H1 (cell line): ENCODE results near the gene MYRF. TPM values are rescaled to one million over a fixed set of nuclear protein-coding genes. Genes with fewer than 3 reads are reported as not detected.

Experiments used
- POLR2A ChIP-seq, 2 experiments: IDR thresholded peaks; 1 replicate in 1 of 2; 2 replicates in 1 of 2; pipeline ENCODE4 v1.6.1; 2011; ENCODE audit warnings: low read depth in 2 of 2, low read length in 2 of 2, mild to moderate bottlenecking in 2 of 2; ENCODE audit errors: control extremely low read depth in 1 of 2
- SIRT6 ChIP-seq: IDR thresholded peaks from one replicate; pipeline ENCODE4 v1.7.1; 2012; ENCODE audit warnings: low read length, inconsistent platforms
- polyA plus RNA-seq, 7 experiments: library from polyadenylated mRNA; depleted of rRNA in 3 of 7; stranded (reverse) in 5 of 7; unstranded in 2 of 7; fragments of >200 nt in 5 of 7; fragments of 200-250 nt in 2 of 7; gene quantifications; 1 replicate in 5 of 7; 2 replicates in 1 of 7; 4 replicates in 1 of 7; pipeline versions ENCODE4 v1.2.1 to v1.2.3, GENCODE V29; 2011 to 2013; ENCODE audit warnings: missing spikeins in 2 of 7, mixed read lengths in 2 of 7
- total RNA-seq: library from RNA; stranded (reverse); fragmentation: NEBNext Ultra II Directional; extraction: Animal tissue kit (Norgen Biotek cat#: 25700); gene quantifications from 2 replicates; pipeline ENCODE4 v1.2.1, GENCODE V29; 2021
- TF ChIP-seq, protein P1 (sequence below): fragments of 300-600 bp; sonication (generic); IDR thresholded peaks from 2 replicates; pipeline ENCODE4 v1.7.1; 2012; ENCODE audit warnings: low read length, moderate library complexity, mild to moderate bottlenecking, inconsistent platforms; ENCODE audit not compliant: insufficient replicate concordance
- TF ChIP-seq, protein P2 (sequence below): IDR thresholded peaks from 2 replicates; pipeline ENCODE4 v1.6.1; 2012; ENCODE audit warnings: inconsistent platforms

The MYRF gene
- total and polyA plus RNA-seq, 2 of the 8 experiments (the other 6 are each of a cell fraction or from before 2014, with no cell fraction given), result 6.0 to 6.1 TPM

DNA sequence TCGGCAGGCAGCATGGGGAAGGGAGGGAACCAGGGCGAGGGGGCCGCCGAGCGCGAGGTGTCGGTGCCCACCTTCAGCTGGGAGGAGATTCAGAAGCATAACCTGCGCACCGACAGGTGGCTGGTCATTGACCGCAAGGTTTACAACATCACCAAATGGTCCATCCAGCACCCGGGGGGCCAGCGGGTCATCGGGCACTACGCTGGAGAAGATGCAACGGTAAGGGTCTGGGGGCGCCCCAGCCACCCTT, 75.9 kb downstream of the MYRF start (continued):
- TF ChIP-seq, protein P1, sequence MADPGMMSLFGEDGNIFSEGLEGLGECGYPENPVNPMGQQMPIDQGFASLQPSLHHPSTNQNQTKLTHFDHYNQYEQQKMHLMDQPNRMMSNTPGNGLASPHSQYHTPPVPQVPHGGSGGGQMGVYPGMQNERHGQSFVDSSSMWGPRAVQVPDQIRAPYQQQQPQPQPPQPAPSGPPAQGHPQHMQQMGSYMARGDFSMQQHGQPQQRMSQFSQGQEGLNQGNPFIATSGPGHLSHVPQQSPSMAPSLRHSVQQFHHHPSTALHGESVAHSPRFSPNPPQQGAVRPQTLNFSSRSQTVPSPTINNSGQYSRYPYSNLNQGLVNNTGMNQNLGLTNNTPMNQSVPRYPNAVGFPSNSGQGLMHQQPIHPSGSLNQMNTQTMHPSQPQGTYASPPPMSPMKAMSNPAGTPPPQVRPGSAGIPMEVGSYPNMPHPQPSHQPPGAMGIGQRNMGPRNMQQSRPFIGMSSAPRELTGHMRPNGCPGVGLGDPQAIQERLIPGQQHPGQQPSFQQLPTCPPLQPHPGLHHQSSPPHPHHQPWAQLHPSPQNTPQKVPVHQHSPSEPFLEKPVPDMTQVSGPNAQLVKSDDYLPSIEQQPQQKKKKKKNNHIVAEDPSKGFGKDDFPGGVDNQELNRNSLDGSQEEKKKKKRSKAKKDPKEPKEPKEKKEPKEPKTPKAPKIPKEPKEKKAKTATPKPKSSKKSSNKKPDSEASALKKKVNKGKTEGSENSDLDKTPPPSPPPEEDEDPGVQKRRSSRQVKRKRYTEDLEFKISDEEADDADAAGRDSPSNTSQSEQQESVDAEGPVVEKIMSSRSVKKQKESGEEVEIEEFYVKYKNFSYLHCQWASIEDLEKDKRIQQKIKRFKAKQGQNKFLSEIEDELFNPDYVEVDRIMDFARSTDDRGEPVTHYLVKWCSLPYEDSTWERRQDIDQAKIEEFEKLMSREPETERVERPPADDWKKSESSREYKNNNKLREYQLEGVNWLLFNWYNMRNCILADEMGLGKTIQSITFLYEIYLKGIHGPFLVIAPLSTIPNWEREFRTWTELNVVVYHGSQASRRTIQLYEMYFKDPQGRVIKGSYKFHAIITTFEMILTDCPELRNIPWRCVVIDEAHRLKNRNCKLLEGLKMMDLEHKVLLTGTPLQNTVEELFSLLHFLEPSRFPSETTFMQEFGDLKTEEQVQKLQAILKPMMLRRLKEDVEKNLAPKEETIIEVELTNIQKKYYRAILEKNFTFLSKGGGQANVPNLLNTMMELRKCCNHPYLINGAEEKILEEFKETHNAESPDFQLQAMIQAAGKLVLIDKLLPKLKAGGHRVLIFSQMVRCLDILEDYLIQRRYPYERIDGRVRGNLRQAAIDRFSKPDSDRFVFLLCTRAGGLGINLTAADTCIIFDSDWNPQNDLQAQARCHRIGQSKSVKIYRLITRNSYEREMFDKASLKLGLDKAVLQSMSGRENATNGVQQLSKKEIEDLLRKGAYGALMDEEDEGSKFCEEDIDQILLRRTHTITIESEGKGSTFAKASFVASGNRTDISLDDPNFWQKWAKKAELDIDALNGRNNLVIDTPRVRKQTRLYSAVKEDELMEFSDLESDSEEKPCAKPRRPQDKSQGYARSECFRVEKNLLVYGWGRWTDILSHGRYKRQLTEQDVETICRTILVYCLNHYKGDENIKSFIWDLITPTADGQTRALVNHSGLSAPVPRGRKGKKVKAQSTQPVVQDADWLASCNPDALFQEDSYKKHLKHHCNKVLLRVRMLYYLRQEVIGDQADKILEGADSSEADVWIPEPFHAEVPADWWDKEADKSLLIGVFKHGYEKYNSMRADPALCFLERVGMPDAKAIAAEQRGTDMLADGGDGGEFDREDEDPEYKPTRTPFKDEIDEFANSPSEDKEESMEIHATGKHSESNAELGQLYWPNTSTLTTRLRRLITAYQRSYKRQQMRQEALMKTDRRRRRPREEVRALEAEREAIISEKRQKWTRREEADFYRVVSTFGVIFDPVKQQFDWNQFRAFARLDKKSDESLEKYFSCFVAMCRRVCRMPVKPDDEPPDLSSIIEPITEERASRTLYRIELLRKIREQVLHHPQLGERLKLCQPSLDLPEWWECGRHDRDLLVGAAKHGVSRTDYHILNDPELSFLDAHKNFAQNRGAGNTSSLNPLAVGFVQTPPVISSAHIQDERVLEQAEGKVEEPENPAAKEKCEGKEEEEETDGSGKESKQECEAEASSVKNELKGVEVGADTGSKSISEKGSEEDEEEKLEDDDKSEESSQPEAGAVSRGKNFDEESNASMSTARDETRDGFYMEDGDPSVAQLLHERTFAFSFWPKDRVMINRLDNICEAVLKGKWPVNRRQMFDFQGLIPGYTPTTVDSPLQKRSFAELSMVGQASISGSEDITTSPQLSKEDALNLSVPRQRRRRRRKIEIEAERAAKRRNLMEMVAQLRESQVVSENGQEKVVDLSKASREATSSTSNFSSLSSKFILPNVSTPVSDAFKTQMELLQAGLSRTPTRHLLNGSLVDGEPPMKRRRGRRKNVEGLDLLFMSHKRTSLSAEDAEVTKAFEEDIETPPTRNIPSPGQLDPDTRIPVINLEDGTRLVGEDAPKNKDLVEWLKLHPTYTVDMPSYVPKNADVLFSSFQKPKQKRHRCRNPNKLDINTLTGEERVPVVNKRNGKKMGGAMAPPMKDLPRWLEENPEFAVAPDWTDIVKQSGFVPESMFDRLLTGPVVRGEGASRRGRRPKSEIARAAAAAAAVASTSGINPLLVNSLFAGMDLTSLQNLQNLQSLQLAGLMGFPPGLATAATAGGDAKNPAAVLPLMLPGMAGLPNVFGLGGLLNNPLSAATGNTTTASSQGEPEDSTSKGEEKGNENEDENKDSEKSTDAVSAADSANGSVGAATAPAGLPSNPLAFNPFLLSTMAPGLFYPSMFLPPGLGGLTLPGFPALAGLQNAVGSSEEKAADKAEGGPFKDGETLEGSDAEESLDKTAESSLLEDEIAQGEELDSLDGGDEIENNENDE, result no peak
- TF ChIP-seq, protein P2, sequence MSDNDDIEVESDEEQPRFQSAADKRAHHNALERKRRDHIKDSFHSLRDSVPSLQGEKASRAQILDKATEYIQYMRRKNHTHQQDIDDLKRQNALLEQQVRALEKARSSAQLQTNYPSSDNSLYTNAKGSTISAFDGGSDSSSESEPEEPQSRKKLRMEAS, result 0 out of 2 replicates have a peak, but pooled peaks have one; percentile 30
- TF ChIP-seq SIRT6, result no peak
- TF ChIP-seq POLR2A (IDR thresholded peaks at IDR 0.05; ENCODE audit: control extremely low read depth in 1 of 2, low read depth in 2 of 2, low read length in 2 of 2), result peak in 1 of 2 experiments; percentile 54; a peak in 1 of 3 replicates
